KBM-7 (cell line): ENCODE data around the gene PLXNB2.
"Not testable (repeated sequence)": the region's sequence is repeated elsewhere in the genome, so short reads cannot be mapped to it uniquely, and the experiment has no call there.

Source experiments
- DNase-seq: peaks from one replicate; pipeline ENCODE4 v3.0.0-alpha.2; 2015
- in situ Hi-C: fragments of 300-500 bp; cut with MboI; formaldehyde crosslinking; loops from 2 replicates; pipeline ENCODE4 v1.14.3; 2020; ENCODE audit warnings: low sequenced_read_pairs, low pct_unique_long_range_greater_than_20kb, mixed read lengths

PLXNB2 gene, protein sequence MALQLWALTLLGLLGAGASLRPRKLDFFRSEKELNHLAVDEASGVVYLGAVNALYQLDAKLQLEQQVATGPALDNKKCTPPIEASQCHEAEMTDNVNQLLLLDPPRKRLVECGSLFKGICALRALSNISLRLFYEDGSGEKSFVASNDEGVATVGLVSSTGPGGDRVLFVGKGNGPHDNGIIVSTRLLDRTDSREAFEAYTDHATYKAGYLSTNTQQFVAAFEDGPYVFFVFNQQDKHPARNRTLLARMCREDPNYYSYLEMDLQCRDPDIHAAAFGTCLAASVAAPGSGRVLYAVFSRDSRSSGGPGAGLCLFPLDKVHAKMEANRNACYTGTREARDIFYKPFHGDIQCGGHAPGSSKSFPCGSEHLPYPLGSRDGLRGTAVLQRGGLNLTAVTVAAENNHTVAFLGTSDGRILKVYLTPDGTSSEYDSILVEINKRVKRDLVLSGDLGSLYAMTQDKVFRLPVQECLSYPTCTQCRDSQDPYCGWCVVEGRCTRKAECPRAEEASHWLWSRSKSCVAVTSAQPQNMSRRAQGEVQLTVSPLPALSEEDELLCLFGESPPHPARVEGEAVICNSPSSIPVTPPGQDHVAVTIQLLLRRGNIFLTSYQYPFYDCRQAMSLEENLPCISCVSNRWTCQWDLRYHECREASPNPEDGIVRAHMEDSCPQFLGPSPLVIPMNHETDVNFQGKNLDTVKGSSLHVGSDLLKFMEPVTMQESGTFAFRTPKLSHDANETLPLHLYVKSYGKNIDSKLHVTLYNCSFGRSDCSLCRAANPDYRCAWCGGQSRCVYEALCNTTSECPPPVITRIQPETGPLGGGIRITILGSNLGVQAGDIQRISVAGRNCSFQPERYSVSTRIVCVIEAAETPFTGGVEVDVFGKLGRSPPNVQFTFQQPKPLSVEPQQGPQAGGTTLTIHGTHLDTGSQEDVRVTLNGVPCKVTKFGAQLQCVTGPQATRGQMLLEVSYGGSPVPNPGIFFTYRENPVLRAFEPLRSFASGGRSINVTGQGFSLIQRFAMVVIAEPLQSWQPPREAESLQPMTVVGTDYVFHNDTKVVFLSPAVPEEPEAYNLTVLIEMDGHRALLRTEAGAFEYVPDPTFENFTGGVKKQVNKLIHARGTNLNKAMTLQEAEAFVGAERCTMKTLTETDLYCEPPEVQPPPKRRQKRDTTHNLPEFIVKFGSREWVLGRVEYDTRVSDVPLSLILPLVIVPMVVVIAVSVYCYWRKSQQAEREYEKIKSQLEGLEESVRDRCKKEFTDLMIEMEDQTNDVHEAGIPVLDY (N-terminal part only)

DNA sequence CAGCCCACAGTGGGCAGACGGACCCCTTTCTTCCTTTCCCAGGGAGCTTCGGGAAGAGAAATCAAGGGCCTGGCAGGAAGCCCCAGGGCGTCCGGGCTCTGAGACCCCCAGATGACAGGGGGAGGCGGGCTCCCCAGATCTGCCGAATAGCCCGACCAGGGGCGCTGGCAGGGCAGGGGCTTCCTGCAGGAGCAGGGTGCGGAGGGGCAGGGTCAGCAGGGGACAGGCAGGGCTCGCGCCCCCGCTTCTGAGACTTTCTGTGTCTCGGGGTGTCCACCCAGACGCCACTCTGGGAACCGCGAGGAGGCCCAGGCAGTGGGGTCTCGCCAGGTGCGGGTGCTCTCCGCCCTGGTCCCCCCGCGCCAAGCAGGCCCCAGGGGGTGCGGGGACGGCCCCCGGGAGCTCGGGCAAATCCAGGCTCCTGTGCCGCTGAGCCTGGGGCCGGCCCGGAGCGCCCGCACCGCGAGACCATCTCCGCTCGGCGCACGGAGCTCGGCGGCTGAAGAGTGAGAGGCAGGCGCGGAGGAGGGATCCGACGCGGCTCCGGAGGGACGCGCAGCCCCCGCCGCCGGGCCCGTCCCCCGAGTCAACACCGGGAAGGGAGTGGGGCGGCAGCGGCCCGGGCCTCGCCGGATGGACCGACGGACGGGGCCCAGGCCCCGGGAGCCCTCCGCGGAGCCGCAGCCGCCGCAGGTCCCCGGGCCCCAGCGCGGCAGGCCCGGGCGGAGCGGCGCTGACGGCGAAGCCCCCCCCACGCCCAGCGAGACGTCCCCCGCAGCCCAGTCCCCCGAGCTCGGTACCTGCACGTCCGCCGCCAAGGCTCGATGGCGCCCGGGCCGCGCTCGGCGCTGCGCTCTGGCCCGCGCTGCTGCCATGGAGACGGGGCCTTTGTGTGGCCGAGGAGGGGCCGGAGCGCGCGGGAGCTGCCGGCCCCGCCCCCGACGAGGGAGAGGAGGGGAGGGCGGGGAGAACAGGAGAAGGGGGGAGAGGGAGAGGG, at the start of gene PLXNB2:
TSS of gene PLXNB2 (minus strand) at position 894 of the 997 bp plus-strand sequence. CDS start 17,062 bp downstream, outside the sequence.
- in situ Hi-C loops, result no loop called here
- peak; percentile 81 for DNase-seq

GRCh38 chr22:50357222-50357621, 49.8 kb upstream of the PLXNB2 start:
- in situ Hi-C loops, result no loop called here

DNA sequence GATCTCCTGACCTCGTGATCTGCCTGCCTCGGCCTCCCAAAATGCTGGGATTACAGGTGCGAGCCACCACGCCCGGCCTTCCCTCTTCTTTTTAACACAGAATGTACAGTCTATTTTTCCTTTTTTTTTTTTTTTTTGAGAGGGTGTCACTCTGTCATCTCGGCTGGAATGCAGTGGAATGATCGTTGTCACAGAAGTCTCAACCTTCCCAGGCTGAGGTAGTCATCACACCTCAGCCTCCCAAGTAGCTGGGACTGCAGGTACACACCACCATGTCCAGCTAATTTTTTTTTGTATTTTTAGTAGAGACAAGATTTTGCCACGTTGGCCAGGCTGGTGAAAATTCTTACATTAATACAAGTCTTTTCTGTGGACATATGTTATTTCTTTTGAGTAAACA, 48.7 kb upstream of the PLXNB2 start:
- no peak for DNase-seq
- in situ Hi-C loops, result no loop called here

More at GRCh38 chr22:50357222-50357621, 49.8 kb upstream of the PLXNB2 start:
- DNase-seq, result no peak

DNA sequence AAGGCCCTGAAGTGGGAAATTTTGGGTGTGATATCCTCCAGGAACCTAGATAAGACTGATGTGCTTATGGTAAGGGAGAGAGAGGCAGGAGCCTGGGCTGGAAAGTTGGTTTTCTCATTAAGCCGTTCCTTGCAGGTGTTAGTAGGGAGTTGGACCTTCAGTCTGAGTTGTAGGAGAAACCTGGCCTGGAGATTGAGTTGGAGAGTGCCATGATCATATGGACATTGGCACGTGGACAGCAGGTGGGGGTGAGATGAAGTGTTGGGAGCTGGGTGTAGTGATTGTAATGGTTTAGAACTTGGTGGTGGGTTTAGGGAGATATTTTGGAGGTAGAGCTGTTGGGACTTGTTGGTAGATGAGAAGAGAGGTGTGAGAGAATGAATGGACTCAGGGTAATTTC, 40.6 kb upstream of the PLXNB2 start:
- in situ Hi-C loops, result no loop called here
- no peak for DNase-seq

GRCh38 chr22:50347157-50347556, 39.7 kb upstream of the PLXNB2 start:
- DNase-seq, result no peak
- in situ Hi-C loops, result no loop called here

DNA sequence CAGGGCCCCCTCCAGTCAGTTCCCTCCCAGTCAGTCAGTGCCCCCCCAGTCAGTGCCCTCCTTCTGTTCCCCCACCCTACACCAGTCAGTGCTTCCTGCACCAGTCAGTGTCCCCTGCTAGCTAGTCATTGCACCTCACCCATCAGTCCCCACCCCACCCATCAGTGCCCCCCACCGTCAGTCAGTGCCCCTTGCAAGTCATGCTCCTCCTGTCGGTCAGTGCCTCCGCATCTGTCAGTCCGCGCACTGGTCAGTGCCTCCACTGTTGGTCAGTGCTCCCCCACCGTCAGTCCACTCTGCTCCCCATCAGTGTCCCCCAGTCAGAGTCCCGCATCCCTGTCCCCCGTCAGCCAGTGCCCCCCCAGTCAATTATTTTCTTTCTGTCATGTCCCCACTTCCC, 39.0 kb upstream of the PLXNB2 start:
- in situ Hi-C loops, result no loop called here

DNA sequence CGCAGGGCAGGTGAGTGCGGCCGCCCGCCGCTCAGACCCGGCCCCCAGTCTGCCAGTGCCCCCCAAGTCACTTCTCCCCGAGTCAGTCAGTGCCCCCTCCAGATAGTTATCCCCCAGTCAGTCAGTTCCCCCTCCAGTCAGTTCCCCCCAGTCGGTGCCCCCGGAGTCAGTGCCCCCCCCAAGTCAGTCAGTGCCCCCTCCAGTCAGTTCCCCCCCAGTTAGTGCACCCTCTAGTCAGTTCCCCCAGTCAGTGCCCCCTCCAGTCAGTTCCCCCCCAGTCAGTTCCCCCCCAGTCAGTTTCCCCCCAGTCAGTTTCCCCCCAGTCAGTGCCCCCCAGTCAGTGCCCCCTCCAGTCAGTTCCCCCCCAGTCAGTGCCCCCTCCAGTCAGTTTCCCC, 36.1 kb upstream of the PLXNB2 start:
- in situ Hi-C loops, result no loop called here

More for the DNA sequence above, 39.0 kb upstream of the PLXNB2 start:
- DNase-seq, result no peak

DNA sequence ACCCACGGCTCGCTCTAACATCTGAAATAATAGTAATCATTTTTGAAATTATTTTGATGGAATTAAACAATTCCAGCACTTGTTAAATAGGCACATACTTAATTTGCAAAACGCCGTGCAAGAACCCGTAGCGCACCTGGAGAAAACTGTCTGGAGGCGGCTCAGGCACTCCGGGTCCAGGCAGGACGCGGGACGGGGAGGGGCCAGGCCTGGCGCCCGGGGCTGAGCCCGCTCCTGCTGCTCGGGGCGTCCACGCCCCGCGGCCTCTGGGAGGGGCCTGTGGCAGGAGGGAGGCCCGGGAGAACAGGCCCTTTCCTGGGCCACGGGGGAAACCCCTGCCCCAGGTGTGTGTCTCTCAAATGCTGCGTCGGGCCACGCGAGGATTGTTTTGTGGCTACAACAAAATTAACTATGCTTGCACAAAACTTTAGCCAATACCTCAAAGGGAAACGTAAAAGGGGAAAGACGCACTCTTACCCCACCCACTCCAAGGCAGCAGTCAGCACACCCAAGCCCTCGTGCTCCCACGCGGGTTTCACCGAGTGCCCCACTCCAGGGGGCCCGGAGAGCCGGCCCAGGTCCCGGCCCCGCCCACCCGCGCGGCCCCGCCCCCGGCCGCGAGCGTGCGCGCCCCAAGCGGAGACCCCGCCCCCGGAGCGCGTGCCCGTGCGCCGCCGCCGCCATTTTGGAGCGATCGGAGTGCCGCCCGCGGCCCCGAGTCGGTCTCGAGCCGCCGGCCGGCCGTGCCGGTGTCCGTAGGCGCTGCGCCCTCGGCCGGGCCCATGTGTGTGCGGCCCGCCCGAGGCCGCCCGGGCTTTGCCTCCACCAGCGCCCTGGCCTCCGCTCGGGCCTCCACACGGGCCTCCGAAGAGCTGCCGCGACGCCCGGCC, 35.5 kb upstream of the PLXNB2 start, which contains the start of gene PPP6R2:
TSS of gene PPP6R2 (plus strand) at position 677 of the 890 bp plus-strand sequence. CDS start 50,582 bp downstream, outside the sequence.
- peak; percentile 58 for DNase-seq
- in situ Hi-C loops, result no loop called here

More for the DNA sequence above, 36.1 kb upstream of the PLXNB2 start:
- no peak for DNase-seq

DNA sequence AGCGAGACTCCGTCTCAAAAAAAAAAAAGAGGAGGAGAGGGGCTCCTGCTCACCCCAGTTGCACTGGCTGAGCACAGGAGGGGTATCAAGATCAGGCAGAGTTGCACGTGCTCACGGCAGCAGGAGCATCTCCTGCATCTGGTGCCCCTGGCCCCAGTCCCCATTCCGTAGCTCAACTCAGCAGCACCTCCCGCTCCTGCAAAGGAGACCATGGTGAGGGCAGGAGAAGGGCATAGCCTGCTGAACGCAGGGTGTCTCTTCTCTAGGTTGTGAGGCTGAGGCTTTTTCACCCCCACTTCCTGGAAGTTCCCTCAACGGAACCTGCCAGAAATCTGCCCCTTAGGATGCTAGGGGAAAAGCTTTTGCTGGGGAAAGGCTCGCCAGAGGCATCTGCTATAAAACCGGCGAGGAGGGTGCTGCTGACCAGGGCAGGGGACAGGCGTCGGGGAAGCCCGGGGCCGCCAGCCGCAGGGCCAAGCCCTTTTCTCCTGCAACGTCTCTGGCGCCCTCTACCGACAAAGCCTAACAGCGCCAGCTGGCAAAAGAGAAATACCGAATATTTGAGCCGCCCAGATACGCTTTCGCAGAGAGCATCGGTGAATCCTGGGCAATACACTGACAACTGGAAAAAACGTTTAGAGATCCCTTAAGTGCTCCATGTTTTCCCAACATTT, 34.7 kb upstream of the PLXNB2 start:
- in situ Hi-C loops, result no loop called here
- peak; percentile 94 for DNase-seq

DNA sequence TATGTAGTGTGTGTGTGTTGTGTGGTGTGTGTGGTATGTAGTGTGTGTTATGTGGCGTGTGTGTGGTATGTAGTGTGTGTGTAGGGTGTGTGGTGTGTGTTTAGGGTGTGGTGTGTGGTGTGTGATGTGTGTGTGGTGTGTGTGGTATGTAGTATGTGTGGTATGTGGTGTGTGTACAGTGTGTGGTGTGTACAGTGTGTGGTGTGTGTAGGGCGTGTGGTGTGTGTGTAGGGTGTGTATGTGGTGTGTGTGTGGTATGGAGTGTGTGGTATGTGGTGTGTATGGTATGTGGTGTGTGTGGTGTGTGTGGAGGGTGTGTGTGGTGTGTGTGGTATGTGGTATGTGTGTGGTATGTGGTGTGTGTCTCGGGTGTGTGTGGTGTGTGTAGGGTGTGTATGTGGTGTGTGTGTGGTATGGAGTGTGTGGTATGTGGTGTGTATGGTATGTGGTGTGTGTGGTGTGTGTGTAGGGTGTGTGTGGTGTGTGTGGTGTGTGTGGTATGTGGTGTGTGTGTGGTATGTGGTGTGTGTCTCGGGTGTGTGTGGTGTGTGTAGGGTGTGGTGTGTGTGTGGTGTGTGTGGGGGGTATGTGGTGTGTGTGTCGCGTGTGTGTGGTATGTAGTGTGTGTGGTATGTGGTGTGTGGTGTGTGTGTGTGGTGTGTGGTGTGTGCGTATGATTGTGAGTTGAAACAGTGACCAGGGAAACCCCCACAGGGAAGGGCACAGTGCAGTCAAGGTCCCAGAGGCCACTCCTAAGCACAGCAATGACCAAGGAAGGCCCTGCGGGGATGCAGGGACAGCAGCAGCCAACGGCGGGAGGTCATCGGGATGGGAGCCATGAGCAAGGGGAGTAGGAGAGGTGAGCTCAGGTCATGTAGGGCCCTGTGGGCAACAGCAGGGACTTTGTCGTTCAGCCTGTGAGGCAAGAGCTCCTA, 32.8 kb upstream of the PLXNB2 start:
- peak; percentile 18 for DNase-seq
- in situ Hi-C loops, result no loop called here

DNA sequence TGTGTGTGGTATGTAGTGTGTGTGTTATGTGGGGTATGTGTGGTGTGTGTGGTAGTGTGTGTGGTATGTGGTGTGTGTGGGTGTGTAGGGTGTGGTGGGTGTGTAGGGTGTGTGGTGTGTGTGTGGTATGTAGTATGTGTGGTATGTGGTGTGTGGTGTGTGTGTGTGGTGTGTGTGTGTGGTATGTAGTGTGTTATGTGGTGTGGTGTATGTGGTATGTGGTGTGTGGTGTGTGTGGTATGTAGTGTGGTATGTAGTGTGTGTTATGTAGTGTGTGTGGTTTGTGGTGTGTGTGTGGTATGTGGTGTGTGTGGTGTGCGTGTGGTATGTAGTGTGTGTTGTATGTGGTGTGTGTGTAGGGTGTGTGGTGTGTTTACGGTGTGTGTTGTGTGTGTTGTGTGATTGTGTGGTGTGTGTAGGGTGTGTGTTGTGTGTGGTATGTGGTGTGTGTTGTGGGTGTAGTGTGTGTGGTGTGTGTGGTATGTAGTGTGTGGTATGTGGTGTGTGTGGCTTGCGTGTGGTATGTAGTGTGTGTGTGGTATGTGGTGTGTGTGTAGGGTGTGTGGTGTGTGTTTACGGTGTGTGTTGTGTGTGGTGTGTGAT, 31.5 kb upstream of the PLXNB2 start:
- in situ Hi-C loops, result no loop called here
- DNase-seq, result no peak

- in situ Hi-C loops, result no loop called here
Observed at GRCh38 chr22:50338042-50338573, 30.7 kb upstream of the PLXNB2 start.

GRCh38 chr22:50337262-50338041, 30.0 kb upstream of the PLXNB2 start:
- in situ Hi-C loops, result no loop called here
- DNase-seq, result no peak

More at GRCh38 chr22:50338042-50338573, 30.7 kb upstream of the PLXNB2 start:
- DNase-seq, result no peak

GRCh38 chr22:50334433-50334832, 27.0 kb upstream of the PLXNB2 start:
- in situ Hi-C loops, DNase-seq: not testable (repeated sequence)
